Prostate gland (tissue), 2 donors: ENCODE data around the gene LRCH1.

ENCODE experiments used
- POLR2A ChIP-seq: fragments of 450-650 bp; IDR thresholded peaks from one replicate; pipeline ENCODE4 v1.6.1; 2016; ENCODE audit warnings: antibody characterized with exemption, mild to moderate bottlenecking
- TF ChIP-seq, protein P1 (sequence below), 4 experiments: fragments of 200-600 bp in 2 of 4; fragments of 450-650 bp in 2 of 4; sonication (generic) in 2 of 4; IDR thresholded peaks; 1 replicate in 3 of 4; 2 replicates in 1 of 4; pipeline ENCODE4 v1.5.1; 2016 to 2019; ENCODE audit warnings: antibody characterized with exemption in 4 of 4, mild to moderate bottlenecking in 2 of 4, moderate library complexity in 2 of 4

DNA sequence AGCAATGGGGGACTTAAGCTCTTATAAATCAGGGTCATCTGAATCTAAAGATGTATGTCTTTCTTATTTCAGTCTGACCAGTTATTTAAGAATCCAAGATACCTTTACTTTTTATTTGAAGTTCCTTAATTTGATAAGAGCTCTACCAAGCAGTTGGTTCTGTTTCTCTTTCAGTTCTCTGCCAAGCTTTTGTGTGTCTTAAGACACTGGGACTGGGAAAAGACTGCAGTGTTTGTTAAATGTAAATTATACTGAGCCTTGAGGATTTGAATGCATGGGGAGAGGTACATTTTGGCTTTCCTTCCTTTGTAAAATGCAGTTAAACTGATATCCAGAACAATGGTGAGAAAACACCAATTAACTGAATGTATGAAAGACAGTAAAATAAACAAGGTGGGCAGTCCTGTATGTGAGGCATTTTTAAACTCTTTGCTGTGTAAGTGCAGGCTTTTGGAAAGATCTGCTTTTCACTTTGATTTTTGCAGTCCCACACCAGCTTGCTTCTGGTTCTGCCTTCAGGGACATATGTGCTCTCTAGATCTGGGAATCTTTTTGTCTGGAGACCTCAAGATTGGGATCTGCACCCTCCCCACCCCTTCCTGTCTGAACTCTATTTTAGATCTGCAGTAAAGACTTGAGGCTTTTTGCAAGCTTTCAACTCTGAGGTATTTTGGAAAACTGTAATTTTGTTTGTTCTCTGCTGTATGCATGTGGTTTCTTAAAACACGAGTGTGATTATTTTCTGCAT lies 77.6 kb downstream of the LRCH1 start:
- TF ChIP-seq, protein P1, sequence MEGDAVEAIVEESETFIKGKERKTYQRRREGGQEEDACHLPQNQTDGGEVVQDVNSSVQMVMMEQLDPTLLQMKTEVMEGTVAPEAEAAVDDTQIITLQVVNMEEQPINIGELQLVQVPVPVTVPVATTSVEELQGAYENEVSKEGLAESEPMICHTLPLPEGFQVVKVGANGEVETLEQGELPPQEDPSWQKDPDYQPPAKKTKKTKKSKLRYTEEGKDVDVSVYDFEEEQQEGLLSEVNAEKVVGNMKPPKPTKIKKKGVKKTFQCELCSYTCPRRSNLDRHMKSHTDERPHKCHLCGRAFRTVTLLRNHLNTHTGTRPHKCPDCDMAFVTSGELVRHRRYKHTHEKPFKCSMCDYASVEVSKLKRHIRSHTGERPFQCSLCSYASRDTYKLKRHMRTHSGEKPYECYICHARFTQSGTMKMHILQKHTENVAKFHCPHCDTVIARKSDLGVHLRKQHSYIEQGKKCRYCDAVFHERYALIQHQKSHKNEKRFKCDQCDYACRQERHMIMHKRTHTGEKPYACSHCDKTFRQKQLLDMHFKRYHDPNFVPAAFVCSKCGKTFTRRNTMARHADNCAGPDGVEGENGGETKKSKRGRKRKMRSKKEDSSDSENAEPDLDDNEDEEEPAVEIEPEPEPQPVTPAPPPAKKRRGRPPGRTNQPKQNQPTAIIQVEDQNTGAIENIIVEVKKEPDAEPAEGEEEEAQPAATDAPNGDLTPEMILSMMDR (IDR thresholded peaks at IDR 0.05), result no peak
- TF ChIP-seq POLR2A, result no peak
